A172 (cell line): ENCODE results near the gene NEDD9. TPM values are rescaled to one million over a fixed set of nuclear protein-coding genes. Genes with fewer than 3 reads are reported as not detected.

Experiments used
- DNase-seq: peaks from one replicate; pipeline ENCODE4 v3.0.0-alpha.2; 2015; ENCODE audit warnings: low spot score
- total RNA-seq: library from RNA; depleted of rRNA; stranded (reverse); fragments of >200 nt; shearing (Covaris generic); gene quantifications from 2 replicates; pipeline ENCODE4 v1.2.3, GENCODE V29; 2014; rRNA removed

NEDD9 gene, protein sequence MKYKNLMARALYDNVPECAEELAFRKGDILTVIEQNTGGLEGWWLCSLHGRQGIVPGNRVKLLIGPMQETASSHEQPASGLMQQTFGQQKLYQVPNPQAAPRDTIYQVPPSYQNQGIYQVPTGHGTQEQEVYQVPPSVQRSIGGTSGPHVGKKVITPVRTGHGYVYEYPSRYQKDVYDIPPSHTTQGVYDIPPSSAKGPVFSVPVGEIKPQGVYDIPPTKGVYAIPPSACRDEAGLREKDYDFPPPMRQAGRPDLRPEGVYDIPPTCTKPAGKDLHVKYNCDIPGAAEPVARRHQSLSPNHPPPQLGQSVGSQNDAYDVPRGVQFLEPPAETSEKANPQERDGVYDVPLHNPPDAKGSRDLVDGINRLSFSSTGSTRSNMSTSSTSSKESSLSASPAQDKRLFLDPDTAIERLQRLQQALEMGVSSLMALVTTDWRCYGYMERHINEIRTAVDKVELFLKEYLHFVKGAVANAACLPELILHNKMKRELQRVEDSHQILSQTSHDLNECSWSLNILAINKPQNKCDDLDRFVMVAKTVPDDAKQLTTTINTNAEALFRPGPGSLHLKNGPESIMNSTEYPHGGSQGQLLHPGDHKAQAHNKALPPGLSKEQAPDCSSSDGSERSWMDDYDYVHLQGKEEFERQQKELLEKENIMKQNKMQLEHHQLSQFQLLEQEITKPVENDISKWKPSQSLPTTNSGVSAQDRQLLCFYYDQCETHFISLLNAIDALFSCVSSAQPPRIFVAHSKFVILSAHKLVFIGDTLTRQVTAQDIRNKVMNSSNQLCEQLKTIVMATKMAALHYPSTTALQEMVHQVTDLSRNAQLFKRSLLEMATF
- total RNA-seq = 13.3 and 18.3 TPM in 2 replicates

DNA sequence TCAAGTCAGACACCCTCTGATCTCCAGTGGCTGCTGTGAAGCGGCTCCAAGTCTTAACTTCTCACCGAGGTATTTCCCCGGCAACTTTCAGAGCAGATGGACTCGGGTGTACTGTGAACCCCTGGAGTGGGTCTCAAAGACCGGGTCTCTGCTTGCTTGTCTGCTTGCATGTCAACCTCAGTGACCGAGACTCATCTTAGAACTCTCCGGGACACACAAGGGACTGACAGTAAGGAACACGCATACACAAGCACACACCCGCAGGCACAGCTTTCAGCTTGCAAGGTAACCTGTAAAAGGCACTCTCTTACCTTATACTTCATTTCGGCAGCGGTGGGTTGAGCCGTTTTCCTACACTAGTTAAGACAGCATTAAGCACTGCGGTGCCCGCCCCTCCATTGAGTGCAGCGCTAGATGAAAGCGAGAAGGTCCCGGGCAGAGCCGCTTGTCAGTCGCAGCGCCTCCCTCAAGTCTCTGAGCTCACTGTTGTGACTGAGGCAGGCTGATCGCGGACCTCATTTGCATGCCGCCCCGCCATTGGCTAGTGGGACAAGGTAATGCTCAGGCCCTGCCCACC is at the start of gene NEDD9:
TSS of gene NEDD9 (minus strand) at position 476 of the 577 bp plus-strand sequence. CDS start at position 323, 153 bp downstream.
- DNase-seq = peak; percentile 96

DNA sequence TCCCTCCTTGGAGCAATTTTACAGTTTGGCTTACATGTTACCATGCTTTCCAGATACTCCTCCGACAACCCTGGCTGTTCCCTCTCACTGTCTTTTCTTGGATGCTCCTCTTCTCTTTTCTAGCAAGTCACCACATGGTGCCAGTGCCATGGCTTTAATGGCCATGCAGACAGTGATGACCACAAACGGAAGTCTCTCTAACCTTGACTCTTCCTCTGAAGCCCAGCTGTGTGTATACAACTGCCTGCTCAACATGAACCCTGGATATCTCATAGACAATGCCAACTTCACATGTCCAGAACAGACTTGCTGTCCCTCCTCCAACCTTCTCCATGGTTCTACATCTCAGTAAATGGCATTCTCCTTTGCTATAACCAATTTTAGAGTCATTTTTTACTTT is 49.8 kb upstream of the NEDD9 start:
- no peak for DNase-seq

DNA sequence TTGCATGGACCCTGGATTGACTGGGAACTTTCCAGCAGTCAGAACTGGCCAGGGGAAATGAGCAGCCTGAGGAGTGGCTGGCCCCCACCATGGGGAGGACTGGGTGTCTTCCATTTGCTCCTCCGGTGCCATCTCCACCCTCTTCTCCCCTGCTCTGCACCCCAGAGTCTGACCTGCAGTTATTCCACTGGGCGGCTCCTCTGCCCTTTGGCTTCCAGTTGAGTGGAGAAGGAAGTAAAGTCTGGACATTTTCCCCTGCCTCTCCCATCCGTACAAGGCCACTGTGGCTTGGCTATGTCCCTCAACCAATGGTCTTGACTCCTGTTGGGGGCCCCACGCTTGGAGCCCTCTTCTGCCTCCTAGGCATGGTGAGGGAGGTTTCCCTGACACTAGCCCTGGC is 47.9 kb upstream of the NEDD9 start:
- DNase-seq = no peak

DNA sequence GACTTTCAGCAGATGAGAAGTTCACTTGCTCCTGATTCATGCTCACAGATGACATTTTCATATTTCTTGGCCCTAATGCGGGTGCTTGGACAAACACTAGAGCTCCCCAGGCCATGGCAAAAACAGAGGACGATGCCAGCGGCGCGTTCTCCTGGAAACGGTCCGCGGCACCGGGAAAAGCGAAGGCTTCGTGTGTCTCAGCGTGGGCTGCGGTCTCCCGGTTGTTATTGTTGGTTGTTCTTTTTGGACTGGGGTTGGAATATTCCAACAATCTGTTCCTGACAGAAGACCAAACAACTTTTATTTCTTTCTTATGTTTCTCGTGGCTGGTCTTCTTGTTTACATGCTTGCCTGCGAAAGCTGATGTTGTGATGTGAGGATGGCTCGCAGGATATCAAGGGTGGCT is 46.8 kb upstream of the NEDD9 start:
- DNase-seq = no peak

DNA sequence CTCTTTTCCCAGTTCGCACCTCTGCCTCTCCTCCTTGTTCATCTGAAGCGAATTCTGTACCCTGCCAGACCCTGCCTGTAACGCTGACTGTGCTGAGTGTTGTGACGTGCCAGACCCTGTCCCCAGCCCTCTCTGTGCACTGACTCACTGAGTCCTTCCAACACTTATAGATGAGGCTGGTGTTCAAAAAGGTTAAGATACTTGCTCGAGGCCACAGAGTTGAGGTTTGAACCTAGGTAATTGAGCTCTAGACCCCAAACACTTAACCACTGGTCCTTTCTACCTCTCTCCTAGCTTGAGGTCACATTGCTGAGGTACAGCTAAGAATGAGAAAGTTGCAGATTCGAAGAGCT is 45.7 kb upstream of the NEDD9 start:
- no peak for DNase-seq

DNA sequence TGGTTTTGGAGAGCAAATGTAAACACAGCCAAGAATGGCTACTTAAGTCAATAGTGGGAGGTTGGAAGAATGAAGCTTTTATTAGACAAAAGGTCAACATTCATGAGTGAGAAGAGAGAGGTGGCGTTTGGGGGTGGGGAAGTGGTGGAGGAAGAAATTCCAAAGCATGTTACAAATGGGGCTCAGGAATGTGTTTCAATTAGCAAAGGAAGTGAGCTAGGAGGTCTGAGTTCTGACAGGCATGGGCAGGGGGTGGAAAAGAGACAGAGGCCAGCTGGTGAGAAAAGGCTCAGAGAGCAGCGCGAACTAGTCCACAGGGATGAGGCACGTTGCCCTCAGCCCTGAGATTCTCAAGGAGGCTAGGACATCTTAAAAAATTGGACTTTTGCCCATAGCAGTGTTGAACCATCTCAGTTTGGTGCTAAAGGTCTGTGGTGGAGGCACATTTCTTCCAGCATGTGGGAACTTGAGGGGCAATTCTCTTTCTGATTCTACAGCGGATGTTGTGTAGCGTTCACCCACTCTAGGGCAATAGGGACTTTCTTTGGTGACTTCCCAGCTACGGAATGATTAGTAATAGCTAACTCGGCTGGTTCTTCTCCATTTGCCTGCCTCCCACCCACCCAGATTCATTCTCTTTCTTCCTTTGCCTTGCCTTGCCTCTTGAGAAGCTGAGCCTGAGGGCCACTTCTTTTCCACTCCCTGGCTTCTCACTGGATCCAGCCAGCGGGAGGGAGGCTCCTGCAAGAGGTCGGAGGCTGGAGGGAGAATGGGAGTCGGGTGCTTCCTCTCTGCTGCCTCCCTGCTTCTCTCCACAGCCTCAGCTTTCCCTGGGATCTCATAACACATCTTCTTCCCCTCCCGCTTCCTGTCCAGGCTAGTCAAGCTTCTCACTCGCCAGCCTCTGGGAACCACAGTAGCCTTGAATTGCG is 45.1 kb upstream of the NEDD9 start:
- peak; percentile 76 for DNase-seq

DNA sequence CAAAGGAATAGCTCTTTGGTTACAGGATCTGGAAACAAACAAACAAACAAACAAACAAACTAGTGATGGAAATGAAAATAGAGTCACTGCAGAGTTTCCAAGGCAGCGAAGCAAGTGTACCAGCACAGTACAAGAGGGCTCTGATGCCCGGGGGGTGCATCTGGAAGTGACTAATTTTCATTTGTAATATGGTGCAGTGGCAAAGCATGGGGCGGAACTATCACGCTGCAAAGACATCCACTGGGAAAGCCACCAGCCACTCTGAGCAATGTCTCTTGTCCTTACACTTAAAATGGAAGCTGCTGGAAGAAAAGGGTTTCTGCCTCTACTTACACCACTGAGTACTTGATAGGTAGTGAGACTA is 44.4 kb upstream of the NEDD9 start:
- DNase-seq = peak; percentile 55

DNA sequence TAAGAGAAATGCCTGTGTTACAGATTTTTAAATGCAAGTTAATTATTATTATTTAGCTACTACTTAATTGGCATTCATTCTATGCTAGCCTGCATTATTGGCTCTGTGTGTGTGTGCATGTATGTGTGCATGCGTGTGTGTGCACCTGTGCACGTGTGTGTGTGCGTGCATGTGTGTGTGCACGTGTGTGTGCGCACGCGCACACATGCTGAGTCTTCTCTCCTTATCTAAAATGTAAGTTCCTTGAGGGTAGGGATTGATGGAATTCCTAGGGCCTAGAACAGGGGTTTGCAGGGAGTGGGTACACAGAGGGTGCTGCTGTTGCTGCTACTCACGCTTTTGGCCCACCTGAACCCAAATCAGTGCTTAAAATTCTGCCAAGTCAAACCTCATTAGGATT is 43.8 kb upstream of the NEDD9 start:
- DNase-seq = no peak

DNA sequence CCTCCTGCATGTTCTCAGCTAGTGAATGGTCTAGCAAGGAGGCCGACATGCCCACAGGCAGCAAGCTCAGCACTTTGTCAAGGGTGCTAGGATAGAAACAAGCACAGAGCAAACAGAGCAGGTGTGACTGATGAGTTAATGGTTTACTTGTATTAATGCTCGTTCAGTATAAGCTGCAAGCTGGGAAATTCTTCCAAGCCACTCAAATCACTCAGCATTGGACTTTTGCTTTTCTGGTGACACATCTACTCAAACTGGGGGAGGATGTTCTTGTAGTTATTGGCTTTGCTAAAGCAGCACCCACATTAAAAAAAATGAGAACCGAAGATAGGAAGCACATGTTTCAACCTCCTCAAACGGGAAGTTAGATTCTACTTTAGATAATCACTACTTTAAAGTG is 43.1 kb upstream of the NEDD9 start:
- no peak for DNase-seq

DNA sequence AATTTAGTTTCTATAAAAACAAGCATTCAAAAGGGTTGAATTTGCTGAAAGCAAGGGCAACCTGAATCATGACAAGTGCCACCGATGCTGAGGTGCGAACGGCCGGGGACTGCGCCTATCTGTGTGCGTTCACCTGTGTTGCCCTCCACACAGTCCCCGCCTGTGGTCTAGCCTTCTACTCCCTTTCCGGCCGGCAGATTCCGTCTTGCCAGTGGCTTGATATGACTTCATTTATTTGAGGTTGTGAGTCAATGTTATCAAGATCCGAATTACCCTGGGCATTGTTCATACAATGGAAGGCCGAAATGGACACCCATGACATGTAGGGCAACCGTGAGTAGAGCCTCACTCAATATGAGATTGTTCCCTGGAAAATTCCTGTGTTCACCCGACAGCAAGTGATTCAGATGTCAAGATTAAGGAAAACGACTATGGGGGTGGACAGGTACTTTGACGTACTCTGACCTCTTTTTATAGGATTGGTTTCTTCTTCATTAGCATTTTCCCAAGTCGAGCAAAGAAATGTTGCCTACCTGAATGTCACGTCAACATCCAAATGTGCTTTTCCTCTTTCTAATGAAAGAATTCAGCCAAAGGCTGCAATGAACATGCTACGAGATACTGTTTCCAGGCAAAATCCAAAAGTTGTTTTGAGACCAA is 41.1 kb upstream of the NEDD9 start:
- DNase-seq = no peak

DNA sequence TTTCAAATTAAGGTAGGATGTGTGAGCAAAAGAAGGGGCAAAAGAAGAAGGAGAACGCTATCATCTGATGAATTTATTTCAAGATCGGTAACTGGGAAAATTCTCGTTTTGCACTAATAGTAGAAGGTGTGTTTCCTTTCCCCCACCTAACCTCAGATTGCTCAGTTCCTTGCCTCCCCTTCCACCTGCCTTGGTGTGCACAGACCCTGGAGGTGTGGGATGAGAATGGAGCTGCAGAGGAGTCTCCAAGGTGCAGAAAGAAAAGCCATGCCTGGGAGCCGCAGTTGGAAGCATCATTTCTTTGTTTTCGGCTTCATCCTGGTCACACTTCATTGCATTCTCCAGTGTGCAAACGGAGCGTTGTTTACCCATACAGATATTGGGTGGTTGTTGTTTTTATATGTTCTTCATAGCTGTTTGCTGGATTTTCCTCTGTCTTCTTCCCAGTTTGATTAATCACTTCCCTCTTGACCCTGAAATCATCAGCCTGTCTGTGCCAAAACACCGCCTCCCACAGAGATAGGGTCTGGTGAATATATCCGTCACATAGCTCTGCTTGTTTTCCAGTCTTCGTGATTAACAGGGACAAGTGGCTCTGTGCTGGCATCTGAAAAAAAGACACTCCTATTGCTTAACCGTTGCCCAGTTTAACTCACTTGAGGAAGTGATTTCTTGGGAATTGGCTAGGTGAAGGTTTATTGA is 40.2 kb upstream of the NEDD9 start:
- no peak for DNase-seq

DNA sequence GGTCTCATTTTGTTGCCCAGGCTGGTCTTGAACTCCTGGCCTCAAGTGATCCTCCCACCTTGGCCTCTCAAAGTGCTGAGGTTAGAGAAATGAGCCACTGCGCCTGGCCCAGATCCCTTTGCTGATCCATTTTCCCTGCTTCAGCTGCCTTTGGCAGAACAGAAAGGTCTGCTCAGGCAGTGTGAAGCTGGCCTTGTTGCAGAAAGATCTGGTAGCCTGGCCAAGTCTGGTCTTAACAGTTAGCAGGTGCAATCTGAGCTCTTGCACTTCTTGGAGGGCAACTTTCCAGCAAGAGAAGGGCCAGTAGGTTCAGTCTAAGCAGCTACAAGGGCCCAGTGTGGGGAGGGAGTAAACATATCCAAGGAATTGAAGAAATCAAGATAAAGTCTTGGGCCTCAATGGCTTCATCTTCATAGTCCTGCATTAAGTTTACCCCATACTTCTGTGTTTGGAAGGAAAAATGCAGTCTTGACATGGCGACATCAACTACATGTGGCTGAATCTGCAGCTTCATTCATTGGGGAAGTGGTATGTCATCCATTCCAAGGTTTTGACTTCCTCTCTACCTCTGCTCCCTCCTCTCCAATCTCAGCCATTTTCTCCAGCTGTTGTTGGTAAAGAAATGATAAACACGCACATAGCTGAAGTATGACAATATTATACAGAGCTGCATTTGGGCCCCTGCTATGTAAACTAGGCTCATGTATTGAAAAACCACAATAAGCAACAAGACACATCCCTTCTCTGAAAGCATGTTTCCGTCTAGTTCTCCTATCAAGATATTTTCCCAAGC is 39.0 kb upstream of the NEDD9 start:
- no peak for DNase-seq

DNA sequence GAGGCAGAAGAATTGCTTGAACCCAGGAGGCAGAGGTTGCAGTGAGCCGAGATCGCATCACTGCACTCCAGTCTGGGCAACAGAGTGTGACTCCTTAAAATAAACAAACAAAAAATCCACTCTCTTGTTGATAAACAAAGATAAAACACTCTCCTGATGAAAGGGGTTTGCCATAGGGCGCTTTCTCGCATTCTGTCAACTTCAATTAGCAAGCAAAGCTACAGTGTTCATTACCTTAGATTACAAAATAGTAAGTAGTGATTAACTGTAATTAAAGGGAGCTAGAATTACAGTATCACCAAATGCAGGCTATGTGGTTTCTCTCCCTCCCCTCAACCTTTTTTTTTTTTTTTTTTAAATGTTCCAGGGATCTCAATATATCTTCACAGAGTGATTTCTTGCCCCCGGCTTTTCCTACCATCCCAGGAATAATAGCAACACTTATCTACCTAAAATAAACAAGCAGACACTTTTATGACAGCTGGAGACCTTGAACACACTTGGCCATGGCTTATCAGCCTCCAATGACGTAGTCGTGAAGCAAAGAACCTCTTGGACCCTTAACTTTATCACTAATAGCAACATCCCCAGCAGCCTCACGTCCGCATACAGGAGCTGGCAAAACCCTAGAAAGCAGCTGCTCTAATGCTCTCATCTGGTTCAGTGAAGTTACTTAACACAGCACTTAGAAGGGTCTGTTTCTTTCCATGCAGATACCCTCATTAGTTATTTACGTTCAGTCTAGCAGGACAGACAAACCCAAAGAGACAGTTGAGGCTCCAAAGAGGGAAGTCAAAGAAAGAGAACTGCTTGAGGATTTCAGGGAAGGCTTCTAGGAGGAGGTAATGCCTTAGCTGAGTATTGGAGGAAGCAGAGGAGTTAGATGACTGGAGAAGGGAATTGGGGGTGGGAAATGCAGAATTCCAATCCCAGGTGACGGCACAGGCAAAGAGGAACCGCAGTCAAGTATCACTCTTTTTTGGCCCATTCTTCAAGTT is 37.9 kb upstream of the NEDD9 start:
- DNase-seq = peak; percentile 18

DNA sequence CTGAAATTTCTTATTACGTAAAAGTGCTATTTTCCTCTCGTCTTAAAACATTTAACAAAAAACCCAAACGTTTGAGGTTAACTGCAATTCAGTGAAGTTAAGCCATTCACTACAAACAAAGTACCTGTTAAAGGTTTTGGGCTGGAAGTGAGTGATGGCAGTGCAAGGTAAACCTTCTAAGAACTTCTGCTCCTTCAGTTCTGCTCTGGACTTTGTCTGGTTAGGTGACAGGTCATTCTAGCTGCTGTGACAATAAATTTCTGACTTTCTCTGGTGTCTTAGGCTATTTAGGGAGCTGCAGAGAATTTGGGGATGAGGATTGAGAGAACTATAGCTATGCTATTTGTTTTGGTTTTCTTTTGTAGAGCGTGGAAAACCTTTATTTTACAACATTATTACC is 36.5 kb upstream of the NEDD9 start:
- no peak for DNase-seq

DNA sequence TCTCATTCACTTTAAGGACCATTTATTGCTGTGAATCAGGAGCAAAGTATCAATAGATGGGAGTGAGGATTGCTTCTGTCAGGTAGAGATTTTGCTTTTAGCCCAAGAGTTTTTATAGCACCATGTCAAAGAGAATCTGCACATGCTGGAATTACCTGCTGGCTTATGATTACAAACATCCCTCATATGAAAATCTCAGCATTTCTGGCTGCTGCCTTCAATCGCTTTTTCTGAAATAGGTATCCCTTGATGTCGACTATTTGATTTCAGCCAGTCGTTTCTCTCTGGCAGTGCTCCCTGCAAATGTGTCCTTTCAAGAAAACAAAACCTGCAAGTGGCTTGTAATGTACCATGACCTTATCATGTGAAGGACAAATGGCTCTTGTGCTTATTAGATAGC is 34.5 kb upstream of the NEDD9 start:
- no peak for DNase-seq

DNA sequence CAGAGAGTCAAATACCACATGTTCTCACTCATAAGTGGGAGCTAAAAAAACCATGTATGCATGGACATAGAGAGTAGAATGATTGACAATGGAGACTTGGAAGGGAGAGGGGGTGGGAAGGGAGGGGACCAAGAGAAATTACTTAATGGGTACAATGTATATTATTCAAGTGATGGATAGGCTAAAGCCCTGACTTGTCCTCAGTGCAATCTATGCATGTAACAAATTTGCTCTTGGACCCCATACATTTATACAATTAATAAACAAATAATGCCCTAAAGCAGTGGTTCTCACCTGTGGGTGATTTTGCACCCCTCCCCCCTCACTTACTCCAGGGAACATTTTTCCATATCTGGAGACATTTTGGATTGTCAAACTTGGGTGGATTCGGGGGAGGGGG is 33.5 kb upstream of the NEDD9 start:
- no peak for DNase-seq

DNA sequence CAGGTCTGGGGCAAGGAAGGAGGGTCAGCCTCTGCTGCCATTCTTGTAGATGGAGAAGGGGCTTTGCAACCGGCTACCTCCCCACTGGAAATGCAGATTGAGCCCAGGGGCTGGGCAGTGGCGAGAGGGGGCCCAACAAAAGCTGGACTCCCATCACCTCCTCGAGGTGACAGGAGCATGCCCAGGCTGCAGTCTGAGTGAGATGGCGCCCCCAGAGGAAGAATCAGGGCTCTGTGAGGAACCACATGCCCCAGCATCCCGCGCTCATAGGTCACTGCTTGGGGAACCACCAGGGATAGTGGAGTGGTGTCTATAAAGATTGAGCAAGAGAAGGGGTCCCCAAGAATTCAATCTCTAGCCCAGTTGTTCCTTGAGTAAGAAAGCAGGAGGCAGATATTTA is 31.6 kb upstream of the NEDD9 start:
- DNase-seq = no peak

DNA sequence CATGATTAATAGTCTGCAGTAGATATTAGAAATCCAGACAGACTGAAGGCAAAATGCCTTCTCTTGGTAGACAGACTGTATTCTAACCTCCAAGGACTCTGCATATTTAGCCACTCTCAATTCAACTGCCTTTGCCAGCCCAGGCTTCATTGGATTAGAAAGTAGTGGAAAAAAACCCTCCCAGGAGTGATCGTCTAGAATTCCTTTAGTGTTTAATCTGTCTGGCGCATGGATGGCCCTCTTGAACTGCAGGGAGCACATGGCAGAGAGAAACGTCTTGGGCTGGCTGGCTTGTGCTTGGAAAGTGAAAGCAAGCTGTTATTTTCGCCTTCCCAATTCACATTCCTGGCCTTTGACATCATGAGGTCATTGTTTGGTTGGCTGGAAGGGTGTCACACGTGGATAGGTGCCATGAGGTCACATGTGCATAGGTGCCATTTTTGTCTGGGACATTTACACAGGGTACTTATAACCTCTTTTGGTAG is 30.9 kb upstream of the NEDD9 start:
- DNase-seq = peak; percentile 80
